COR-L47 (cell line): ENCODE results near the gene CD86.
"Not testable (repeated sequence)": the region's sequence is repeated elsewhere in the genome, so short reads cannot be mapped to it uniquely, and the experiment has no call there.

Source experiments
- DNase-seq: peaks from one replicate; lab custom pipeline; 2025; lab: John Stamatoyannopoulos, UW

CD86 gene

DNA sequence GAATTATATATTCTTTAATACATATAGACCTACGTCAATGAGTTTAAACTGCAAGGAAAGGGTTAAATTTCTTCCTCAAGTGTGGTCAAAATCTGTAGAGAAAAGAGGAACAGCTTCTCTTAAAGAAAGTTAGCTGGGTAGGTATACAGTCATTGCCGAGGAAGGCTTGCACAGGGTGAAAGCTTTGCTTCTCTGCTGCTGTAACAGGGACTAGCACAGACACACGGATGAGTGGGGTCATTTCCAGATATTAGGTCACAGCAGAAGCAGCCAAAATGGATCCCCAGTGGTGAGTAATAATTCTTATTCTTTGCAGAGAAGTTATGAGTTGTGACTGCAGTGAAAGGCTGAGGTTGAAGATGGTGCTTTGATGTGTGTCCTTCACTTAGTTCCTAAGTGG is at the start of gene CD86:
Gene CD86 (plus strand): TSS at position 148 of the 400 bp plus-strand sequence. CDS start 128 bp downstream, at position 276.
- no peak for DNase-seq

GRCh38 chr3:122006267-122006666 is 48.9 kb upstream of the CD86 start:
- DNase-seq, result no peak

- DNase-seq, result no peak
These were observed 47.0 kb upstream of the CD86 start for GRCh38 chr3:122008166-122008565.

- no peak for DNase-seq
These were observed 44.7 kb upstream of the CD86 start for GRCh38 chr3:122010506-122010905.

- DNase-seq, result no peak
These were observed 43.8 kb upstream of the CD86 start for GRCh38 chr3:122011396-122011795.

DNA sequence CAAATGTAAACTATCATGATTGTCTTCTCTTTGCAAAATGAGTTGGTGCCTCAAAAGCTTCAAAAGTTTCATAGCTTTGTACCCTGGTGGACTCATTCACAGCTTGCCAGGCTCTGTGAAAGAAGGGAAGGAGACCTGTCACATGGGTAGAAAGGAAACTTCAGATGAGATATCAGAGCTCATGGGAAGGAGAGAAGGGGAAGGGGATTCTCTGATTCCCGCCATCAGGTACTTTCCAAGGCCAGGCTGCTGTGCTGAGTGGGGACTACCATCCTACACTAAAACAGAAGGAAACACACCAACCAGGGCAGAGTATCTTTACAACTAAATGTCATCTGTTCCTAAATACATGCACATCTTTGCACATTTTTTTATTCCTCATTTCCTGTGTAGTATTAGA is 42.3 kb upstream of the CD86 start:
- DNase-seq, result no peak

GRCh38 chr3:122013448-122013925 is 41.7 kb upstream of the CD86 start:
- DNase-seq, result no peak

GRCh38 chr3:122014741-122015140 is 40.4 kb upstream of the CD86 start:
- DNase-seq, result no peak

- DNase-seq, result no peak
These were observed 35.7 kb upstream of the CD86 start for GRCh38 chr3:122019493-122019892.

GRCh38 chr3:122021037-122021436 is 34.1 kb upstream of the CD86 start:
- no peak for DNase-seq

- peak; percentile 69 for DNase-seq
These were observed 33.3 kb upstream of the CD86 start, which contains the start of gene ILDR1 for GRCh38 chr3:122021811-122022401. TSS of gene ILDR1 (minus strand) at chr3:122022247. CDS start at chr3:122022077, 170 bp downstream.

GRCh38 chr3:122023335-122023910 is 31.7 kb upstream of the CD86 start:
- DNase-seq, result no peak

DNA sequence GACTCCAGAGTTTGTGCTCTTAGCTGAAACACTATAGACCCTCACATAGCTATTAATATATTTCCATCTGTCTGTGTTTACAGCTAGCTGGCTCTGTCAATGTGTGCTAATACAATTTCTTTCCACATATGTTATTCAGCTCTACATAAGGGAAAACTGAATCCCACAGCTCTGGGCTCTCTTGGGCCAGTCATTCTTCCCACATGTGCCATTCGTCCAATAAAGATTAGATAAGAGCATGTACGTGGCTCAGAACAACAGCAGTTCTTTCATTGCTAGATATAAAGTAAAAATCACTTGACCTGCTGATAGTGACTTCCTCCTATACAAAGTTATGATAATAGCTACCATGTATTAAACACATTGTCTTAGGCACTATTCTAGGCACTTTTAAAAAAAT is 30.4 kb upstream of the CD86 start:
- no peak for DNase-seq

GRCh38 chr3:122025296-122025695 is 29.9 kb upstream of the CD86 start:
- DNase-seq, result no peak

DNA sequence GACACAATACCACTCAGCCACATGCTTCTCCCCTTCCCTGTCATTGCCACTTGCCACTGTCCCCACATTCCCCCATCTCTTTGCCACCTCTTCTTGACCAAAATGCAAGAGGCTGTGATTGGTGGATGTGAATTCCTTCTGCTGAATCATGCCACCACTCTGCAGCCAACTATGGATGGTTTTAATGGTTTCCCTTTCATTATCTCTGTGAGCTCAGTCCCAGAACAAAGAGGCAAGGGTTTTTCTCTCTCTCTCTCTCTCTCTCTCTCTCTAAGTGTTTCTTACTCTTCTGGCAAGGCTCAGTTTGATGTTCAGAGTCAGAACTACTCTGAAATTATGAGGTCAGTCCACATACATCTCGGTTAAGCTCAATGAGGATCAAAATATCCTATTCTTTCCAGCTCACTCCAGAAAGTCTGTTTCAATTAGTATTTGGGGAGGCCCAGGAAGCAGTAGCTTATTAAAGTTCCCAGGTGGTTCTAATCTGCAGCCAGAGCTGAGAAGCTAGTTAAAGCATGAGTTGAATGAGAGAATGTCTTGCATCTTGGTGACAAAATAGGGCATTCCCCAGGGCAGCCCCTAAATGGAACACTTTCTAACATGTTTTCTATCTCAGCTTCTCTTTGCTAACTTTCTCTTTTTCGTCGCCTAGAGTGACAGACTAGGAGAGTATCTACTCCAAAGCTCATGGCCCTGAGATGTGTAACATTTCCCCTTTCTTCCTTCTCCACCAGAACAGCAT is 24.6 kb upstream of the CD86 start:
- no peak for DNase-seq

- DNase-seq, result no peak
These were observed 24.1 kb upstream of the CD86 start for GRCh38 chr3:122031123-122031468.

DNA sequence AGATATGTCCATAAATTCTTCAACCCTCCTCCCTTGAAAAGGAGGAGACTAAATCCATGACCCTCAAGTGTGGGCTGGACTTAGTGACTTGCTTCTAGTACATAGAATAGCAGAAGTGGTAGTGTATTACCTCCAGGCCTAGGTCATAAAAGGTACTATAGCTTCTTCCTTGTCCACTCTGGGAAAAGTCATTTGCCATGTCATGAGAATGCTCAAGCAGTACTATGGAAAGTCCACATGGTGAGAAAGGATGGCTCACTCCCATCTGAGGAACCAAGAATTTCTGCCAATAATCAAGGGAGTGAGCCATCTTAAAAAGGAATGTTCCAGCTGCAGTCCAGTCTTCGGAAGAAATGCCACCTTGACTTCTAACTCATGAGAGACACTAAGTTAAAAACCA is 22.6 kb upstream of the CD86 start:
- no peak for DNase-seq

DNA sequence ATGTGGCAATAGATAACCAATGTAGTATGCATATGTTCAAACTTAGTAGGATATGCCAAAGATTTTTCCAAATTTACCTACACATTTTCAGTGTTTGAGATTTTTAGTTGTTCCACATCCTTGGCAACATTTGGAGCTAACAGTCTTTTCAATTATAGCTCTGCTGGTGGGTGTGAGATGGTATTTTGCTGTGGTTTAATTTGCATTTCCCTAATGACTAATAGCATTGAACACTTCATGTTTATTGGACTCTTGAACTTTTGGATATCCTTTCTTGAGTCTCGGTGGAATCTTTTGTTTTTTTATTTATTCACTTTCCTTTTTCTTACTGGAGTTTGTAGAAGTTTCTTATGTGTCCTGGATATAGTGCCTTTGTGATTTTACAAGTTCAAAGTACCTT is 22.1 kb upstream of the CD86 start:
- DNase-seq, result no peak

DNA sequence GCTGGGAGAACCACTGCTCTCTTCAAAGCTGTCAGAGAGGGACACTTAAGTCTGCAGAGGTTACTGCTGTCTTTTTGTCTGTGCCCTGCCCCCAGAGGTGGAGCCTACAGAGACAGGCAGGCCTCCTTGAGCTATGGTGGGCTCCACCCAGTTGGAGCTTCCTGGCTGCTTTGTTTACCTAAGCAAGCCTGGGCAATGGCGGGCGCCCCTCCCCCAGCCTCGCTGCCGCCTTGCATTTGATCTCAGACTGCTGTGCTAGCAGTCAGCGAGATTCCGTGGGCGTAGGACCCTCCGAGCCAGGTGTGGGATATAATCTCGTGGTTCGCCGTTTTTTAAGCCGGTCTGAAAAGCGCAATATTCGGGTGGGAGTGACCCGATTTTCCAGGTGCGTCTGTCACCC is 7.9 kb upstream of the CD86 start:
- DNase-seq, result not testable (repeated sequence)

- DNase-seq, result not testable (repeated sequence)
These were observed 7.4 kb upstream of the CD86 start for GRCh38 chr3:122047773-122048172.

DNA sequence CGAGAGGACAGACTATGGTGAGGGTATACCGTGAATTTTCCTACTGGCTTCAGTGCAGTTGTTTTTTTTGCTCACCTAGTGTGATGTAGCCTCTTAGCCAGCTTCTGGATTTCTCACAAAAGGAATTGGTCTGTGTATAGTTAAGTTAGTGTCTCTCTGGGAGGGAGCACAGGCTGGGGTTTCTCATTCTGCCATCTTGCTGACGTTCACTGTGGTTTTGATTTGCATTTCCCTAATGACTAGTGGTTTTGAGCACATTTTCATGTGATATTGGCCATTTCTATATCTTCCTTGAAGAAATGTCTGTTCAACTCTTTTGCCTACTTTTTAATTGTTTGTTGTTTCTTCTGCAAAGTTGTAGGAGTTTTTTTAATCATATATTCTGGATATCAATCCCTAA is 2.2 kb upstream of the CD86 start:
- DNase-seq, result no peak

GRCh38 chr3:122057671-122058070 is 2.5 kb downstream of the CD86 start:
- DNase-seq, result no peak

GRCh38 chr3:122058294-122058693 is 3.1 kb downstream of the CD86 start:
- DNase-seq, result no peak
